ENCODE measurements around the gene ZDHHC14.

- TF ChIP-seq, protein P1, sequence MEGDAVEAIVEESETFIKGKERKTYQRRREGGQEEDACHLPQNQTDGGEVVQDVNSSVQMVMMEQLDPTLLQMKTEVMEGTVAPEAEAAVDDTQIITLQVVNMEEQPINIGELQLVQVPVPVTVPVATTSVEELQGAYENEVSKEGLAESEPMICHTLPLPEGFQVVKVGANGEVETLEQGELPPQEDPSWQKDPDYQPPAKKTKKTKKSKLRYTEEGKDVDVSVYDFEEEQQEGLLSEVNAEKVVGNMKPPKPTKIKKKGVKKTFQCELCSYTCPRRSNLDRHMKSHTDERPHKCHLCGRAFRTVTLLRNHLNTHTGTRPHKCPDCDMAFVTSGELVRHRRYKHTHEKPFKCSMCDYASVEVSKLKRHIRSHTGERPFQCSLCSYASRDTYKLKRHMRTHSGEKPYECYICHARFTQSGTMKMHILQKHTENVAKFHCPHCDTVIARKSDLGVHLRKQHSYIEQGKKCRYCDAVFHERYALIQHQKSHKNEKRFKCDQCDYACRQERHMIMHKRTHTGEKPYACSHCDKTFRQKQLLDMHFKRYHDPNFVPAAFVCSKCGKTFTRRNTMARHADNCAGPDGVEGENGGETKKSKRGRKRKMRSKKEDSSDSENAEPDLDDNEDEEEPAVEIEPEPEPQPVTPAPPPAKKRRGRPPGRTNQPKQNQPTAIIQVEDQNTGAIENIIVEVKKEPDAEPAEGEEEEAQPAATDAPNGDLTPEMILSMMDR (IDR thresholded peaks at IDR 0.05): no peak
- no peak for TF ChIP-seq POLR2A (IDR thresholded peaks at IDR 0.05)
These were observed 16.3 kb upstream of the ZDHHC14 start for GRCh38 chr6:157364705-157365104.

Data from body of pancreas (tissue), 4 donors.